ENCODE results near the gene B4GALNT4. TPM values are rescaled to one million over a fixed set of nuclear protein-coding genes. Genes with fewer than 3 reads are reported as not detected.

B4GALNT4 gene
- total and polyA plus RNA-seq, 7 donors: 1.4 to 9.1 (median 5.5) TPM; not detected in 1

DNA sequence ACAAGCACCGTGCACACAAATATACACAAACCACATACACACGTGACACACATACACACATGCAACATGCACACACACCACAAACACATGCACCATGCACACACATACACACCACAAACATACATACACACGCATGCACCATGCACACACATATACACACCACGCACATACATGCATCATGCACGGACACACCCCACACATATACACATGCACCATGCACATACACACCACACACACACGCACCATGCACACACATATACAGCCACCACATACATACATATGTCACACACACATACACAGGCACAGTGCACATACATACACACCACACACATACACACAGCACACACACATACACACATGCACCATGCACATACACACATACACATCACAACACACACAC is 12.7 kb upstream of the B4GALNT4 start:
- intact Hi-C loops (cut with DNase I): loop anchor here (2.0 to 5.0 kb wide), 4 partner anchors 48 to 149 kb away; partner anchors contain the start of genes BET1L and RIC8A
- 80 to 82% methylated on average over 6 of the region's 6 CpGs for WGBS, 2 donors
- Histone ChIP-seq H3K36me3 (no peaks in the 10 kb centered on the region), H3K4me1 (peaks cover 0 to 45% (median 37%) of the 10 kb centered on the region in 4 donors), H3K4me3 (no peak overlapping the region), H3K27ac (no peak overlapping the region), H3K27me3 (peaks cover 0 to 16% (median 4%) of the 10 kb centered on the region in 3 donors), H3K9me3 (peaks cover 0 to 2% (median 0%) of the 10 kb centered on the region in 4 donors)
- TF ChIP-seq POLR2A (IDR thresholded peaks at IDR 0.05) (no peak), POLR2AphosphoS5 (IDR thresholded peaks at IDR 0.05) (no peak), EP300 (IDR thresholded peaks at IDR 0.05) (no peak)
- TF ChIP-seq, protein P1, sequence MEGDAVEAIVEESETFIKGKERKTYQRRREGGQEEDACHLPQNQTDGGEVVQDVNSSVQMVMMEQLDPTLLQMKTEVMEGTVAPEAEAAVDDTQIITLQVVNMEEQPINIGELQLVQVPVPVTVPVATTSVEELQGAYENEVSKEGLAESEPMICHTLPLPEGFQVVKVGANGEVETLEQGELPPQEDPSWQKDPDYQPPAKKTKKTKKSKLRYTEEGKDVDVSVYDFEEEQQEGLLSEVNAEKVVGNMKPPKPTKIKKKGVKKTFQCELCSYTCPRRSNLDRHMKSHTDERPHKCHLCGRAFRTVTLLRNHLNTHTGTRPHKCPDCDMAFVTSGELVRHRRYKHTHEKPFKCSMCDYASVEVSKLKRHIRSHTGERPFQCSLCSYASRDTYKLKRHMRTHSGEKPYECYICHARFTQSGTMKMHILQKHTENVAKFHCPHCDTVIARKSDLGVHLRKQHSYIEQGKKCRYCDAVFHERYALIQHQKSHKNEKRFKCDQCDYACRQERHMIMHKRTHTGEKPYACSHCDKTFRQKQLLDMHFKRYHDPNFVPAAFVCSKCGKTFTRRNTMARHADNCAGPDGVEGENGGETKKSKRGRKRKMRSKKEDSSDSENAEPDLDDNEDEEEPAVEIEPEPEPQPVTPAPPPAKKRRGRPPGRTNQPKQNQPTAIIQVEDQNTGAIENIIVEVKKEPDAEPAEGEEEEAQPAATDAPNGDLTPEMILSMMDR (IDR thresholded peaks at IDR 0.05): no peak
- DNase-seq: no peak

DNA sequence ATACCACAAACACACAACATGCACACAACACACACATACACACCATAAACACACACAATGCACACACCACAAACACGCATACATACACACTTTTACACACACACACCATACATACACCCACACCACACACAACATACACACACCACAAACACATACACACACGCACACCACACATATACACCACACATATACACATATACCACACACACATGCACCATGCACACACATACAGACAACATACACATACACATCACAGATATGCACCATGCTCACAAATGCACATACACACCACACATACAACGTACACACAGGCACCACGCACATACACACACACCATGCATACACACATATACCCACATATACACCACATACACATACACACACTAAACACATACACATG is 11.7 kb upstream of the B4GALNT4 start:
- DNase-seq: no peak
- Histone ChIP-seq H3K4me1 (peaks cover 0 to 40% (median 33%) of the 10 kb centered on the region in 4 donors), H3K27me3 (peaks cover 0 to 16% (median 4%) of the 10 kb centered on the region in 3 donors), H3K9me3 (peaks cover 0 to 2% (median 0%) of the 10 kb centered on the region in 4 donors), H3K4me3 (no peak overlapping the region), H3K27ac (no peak overlapping the region), H3K36me3 (no peaks in the 10 kb centered on the region)
- intact Hi-C loops (cut with DNase I): loop anchor here (2.0 to 5.0 kb wide), 4 partner anchors 49 to 150 kb away; partner anchors contain the start of genes BET1L and RIC8A
- TF ChIP-seq POLR2AphosphoS5 (IDR thresholded peaks at IDR 0.05) (no peak), POLR2A (IDR thresholded peaks at IDR 0.05) (no peak), EP300 (IDR thresholded peaks at IDR 0.05) (no peak)
- TF ChIP-seq, protein P1 (IDR thresholded peaks at IDR 0.05): no peak
- WGBS, 2 donors: 95% methylated on average over 4 of the region's 4 CpGs

DNA sequence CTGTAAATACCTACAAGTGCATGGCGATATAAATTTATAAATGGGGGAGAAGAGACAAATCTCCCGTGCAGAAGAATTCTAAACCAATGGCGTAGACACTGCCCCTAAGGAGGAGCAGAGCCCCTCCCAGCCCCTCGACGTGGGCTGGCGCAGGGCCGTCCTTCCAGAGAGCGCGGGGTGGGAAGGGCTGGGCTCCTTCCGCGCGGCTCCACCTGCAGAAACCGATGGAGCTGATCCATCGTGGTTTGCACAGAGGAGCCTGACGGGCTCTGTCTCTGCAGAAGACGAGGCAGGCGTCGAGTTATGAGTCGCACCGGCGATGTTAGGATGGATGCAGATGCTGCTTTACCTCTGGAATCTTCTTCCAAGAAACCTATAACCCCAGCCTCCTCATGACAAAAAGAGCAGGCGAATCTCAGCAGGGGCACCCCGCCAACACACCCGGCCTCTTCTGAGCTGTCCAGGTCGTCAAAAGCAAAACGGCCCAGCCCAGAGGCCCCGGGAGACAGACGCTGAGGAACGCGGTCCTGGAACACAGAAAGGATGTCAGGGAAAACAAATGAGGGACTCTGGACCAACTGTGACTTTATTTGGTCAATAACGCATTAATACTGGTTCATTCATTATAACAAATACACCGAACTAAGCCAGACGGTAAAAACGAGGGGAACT is 11.0 kb upstream of the B4GALNT4 start:
- peak overlapping the region in 1 of 4 donors; percentile 15 for H3K27ac ChIP-seq
- TF ChIP-seq POLR2A (IDR thresholded peaks at IDR 0.05): no peak
- TF ChIP-seq EP300 (IDR thresholded peaks at IDR 0.05): no peak
- TF ChIP-seq POLR2AphosphoS5 (IDR thresholded peaks at IDR 0.05): no peak
- TF ChIP-seq, protein P1 (IDR thresholded peaks at IDR 0.05): no peak
- peaks cover 0 to 33% (median 27%) of the 10 kb centered on the region in 4 donors for H3K4me1 ChIP-seq
- DNase-seq: peak; percentile 69
- intact Hi-C loops (cut with DNase I): loop anchor here (5.0 kb wide), 3 partner anchors 89 to 151 kb away; partner anchors contain the start of genes BET1L and RIC8A
- WGBS, 2 donors: 68 to 81% methylated on average over 34 of the region's 34 CpGs
- no peaks in the 10 kb centered on the region for H3K36me3 ChIP-seq
- H3K9me3 ChIP-seq: peaks cover 0 to 2% (median 0%) of the 10 kb centered on the region in 4 donors
- H3K27me3 ChIP-seq: peaks cover 0 to 16% (median 4%) of the 10 kb centered on the region in 3 donors
- H3K4me3 ChIP-seq: peak overlapping the region in 1 of 4 donors; percentile 5

DNA sequence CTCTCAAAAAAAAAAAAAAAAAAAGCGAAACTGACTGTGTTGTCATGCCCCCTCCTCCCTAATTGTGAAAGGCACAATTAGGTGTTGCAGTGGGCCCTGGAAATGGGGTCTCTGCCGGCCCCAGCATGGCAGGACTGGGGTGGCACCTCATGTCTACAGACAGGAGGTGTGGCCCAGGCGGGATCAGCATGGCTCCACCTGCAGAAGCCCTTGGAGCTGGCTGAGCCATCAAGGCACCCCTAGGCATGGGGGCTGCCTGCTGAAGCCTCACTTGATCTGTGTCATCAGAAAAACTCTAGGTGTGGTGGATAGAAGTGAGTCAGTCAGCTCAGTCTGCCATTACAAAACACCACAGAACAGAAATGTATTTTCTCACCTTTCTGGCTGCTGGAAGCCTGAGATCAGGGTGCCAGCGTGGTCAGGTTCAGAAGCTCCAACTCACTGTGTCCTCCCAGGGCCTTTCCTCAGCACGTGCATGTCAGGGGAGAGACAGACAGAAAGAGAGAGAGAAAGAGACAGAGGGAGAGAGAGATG is 10.1 kb upstream of the B4GALNT4 start:
- Histone ChIP-seq H3K27ac (peak overlapping the region in 1 of 4 donors; percentile 15), H3K4me1 (peaks cover 0 to 23% (median 17%) of the 10 kb centered on the region in 4 donors), H3K36me3 (no peaks in the 10 kb centered on the region), H3K9me3 (peaks cover 0 to 2% (median 0%) of the 10 kb centered on the region in 4 donors), H3K27me3 (peaks cover 2 to 16% (median 4%) of the 10 kb centered on the region in 3 donors), H3K4me3 (no peak overlapping the region)
- 75 to 80% methylated on average over 5 of the region's 5 CpGs for WGBS, 2 donors
- peak; percentile 47 for DNase-seq
- intact Hi-C loops (cut with DNase I): loop anchor here (5.0 kb wide), 3 partner anchors 88 to 152 kb away; partner anchors contain the start of genes BET1L and RIC8A
- TF ChIP-seq POLR2A (IDR thresholded peaks at IDR 0.05): no peak
- TF ChIP-seq, protein P1 (IDR thresholded peaks at IDR 0.05): no peak
- TF ChIP-seq POLR2AphosphoS5 (IDR thresholded peaks at IDR 0.05): no peak
- no peak for TF ChIP-seq EP300 (IDR thresholded peaks at IDR 0.05)
